ENCODE measurements around the gene ANO8. TPM values are rescaled to one million over a fixed set of nuclear protein-coding genes. Genes with fewer than 3 reads are reported as not detected.
A peak's percentile ranks its signal among the peaks of the same experiment; 100 is the strongest.

Gene ANO8
- total and polyA plus RNA-seq, 2 experiments from 2014 or later = 4.5 to 24.9 TPM

DNA sequence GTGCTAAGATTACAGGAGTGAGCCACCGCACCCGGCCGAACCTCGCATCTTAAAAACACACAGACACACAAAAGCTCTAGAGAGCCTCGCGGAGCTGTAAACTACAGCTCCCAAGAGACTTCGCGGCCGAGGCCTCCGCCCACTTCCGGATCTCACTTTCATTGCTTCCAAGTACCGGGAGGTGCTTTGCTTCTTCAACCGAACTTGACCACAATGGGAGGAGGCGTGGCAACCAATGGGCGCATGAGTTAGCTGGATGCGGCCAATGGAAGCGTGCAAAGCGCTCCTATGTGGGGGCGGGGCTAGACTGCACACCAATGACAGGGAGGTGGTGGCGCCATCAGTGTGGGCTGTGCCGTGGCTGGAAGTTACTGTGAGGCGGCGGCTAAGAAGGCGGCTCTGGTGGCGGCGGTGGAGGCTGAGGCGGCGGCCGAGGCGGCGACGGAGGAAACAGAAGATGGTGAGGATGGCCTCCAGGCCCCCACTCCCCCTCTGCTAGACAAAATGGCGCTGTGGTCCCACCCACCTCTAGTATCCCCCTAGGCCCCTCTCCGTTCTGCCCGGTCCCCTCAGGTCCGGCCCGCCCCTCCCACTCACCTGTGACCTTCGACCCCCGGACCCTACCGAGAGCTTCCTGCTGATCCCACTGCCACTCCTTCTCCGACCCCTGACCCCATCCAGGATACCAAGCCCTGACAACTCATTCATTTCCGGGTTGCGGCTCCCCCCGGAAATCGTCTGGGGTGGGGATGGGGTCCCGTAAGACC is 25.3 kb downstream of the ANO8 start, which contains the start of gene DDA1:
Gene DDA1 (plus strand): TSS at position 366 of the 767 bp plus-strand sequence. CDS start 92 bp downstream, at position 458.
- Mint-ChIP-seq H3K27ac (peak within 1 kb of the TSS; percentile 97), H3K9me3 (no peaks in the 10 kb centered on the region; the same call in 1 of the 3 replicates), H3K36me3 (ENCODE audit: low read depth) (peaks cover 23% of the 10 kb centered on the region), H3K27me3 (ENCODE audit: insufficient read depth, low read depth, poor library complexity) (peaks cover 25% of the 10 kb centered on the region), H3K4me3 (peak within 1 kb of the TSS; percentile 96), H3K4me1 (peaks cover 28% of the 10 kb centered on the region)
- no peaks in the 10 kb centered on the region for H3K9me2 ChIP-seq (ENCODE audit: insufficient read depth)
- H3K27ac ChIP-seq (ENCODE audit: low read depth) = peak within 1 kb of the TSS; percentile 91
- H3F3A ChIP-seq (replicated peaks; ENCODE audit: low read depth) = peaks cover 33% of the 10 kb centered on the region
- ATAC-seq (peak; percentile 78), DNase-seq (ENCODE audit: low spot score) (peak; percentile 100)
- H4K20me1 ChIP-seq (replicated peaks; ENCODE audit: insufficient read depth) = peaks cover 16% of the 10 kb centered on the region
- peaks cover 25% of the 10 kb centered on the region for H3K4me1 ChIP-seq (ENCODE audit: insufficient read depth)
- H3K27me3 ChIP-seq (ENCODE audit: insufficient read depth) = no peaks in the 10 kb centered on the region
- no peaks in the 10 kb centered on the region for H3K36me3 ChIP-seq (ENCODE audit: insufficient read depth)
- peak within 1 kb of the TSS; percentile 99 for H3K4me2 ChIP-seq
- peaks cover 35% of the 10 kb centered on the region for H3K79me2 ChIP-seq (replicated peaks; ENCODE audit: insufficient read depth)
- H3K4me3 ChIP-seq = peak within 1 kb of the TSS; percentile 94
- TF ChIP-seq POLR2AphosphoS5 (IDR thresholded peaks at IDR 0.05; ENCODE audit: low read depth) = peak; percentile 76
- no peak for TF ChIP-seq STAT1 (IDR thresholded peaks at IDR 0.05; ENCODE audit: unreplicated experiment)
- no peak for TF ChIP-seq NANOG (IDR thresholded peaks at IDR 0.05; ENCODE audit: borderline replicate concordance)
- TF ChIP-seq ETS1 (IDR thresholded peaks at IDR 0.05) = peak; percentile 91
- TF ChIP-seq ZNF462 (CRISPR knock-in tag; IDR thresholded peaks at IDR 0.05) = no peak
- TF ChIP-seq EZH2 (IDR thresholded peaks at IDR 0.05; ENCODE audit: low read depth, unreplicated experiment) = no peak
- TF ChIP-seq JUNB (IDR thresholded peaks at IDR 0.05; ENCODE audit: unreplicated experiment) = no peak
- TF ChIP-seq CREB1 (CRISPR knock-in tag; IDR thresholded peaks at IDR 0.05; ENCODE audit: low read depth) = peak; percentile 76
- H2AFZ ChIP-seq = no peak within 1 kb of the TSS; the same call in 1 of the 2 replicates
